ENCODE results near the gene ABCC5. TPM values are rescaled to one million over a fixed set of nuclear protein-coding genes. Genes with fewer than 3 reads are reported as not detected.

The ABCC5 gene
- total RNA-seq, 1 experiment from 2014 or later = 29.1 TPM

GRCh38 chr3:183951459-183951858 lies 66.2 kb downstream of the ABCC5 start (continued):
- no peak for TF ChIP-seq PREB (CRISPR knock-in tag; IDR thresholded peaks at IDR 0.05; ENCODE audit: borderline replicate concordance)
- no peak for TF ChIP-seq NFATC4 (CRISPR knock-in tag; IDR thresholded peaks at IDR 0.05)
- TF ChIP-seq E2F1 (CRISPR knock-in tag; IDR thresholded peaks at IDR 0.05) = no peak
- no peak for TF ChIP-seq SMAD4 (CRISPR knock-in tag; IDR thresholded peaks at IDR 0.05)
- no peak for TF ChIP-seq ARID4B (CRISPR knock-in tag; IDR thresholded peaks at IDR 0.05; ENCODE audit: borderline replicate concordance)
- TF ChIP-seq IRF1 (CRISPR knock-in tag; IDR thresholded peaks at IDR 0.05) = no peak
- TF ChIP-seq ZNF396 (CRISPR knock-in tag; IDR thresholded peaks at IDR 0.05; ENCODE audit: borderline replicate concordance) = no peak
- no peak for TF ChIP-seq FOXJ3 (CRISPR knock-in tag; IDR thresholded peaks at IDR 0.05; ENCODE audit: borderline replicate concordance)
- no peak for TF ChIP-seq ATF1 (CRISPR knock-in tag; IDR thresholded peaks at IDR 0.05)

GRCh38 chr3:183949690-183950089 lies 68.0 kb downstream of the ABCC5 start:
- POLR2A ChIA-PET = no interaction called here
- no peak for DNase-seq (ENCODE audit: low spot score)
- Mint-ChIP-seq H3K9me3 (no peaks in the 10 kb centered on the region), H3K27ac (no peak overlapping the region), H3K36me3 (peaks cover 55% of the 10 kb centered on the region), H3K27me3 (ENCODE audit: low read depth) (no peaks in the 10 kb centered on the region), H3K4me1 (peaks cover 39% of the 10 kb centered on the region), H3K4me3 (no peak overlapping the region)
- TF ChIP-seq ZNF121 (CRISPR knock-in tag; IDR thresholded peaks at IDR 0.05) = no peak
- ATAC-seq = no peak
- CTCF ChIA-PET = no interaction called here

GRCh38 chr3:183946037-183946436 lies 71.6 kb downstream of the ABCC5 start:
- no peaks in the 10 kb centered on the region for H3K27me3 Mint-ChIP-seq (ENCODE audit: low read depth)
- no peak overlapping the region for H3K27ac Mint-ChIP-seq
- ATAC-seq (no peak), DNase-seq (ENCODE audit: low spot score) (no peak)
- no peak overlapping the region for H3K4me3 Mint-ChIP-seq
- no peaks in the 10 kb centered on the region for H3K9me3 Mint-ChIP-seq
- CTCF ChIA-PET = no interaction called here
- H3K4me1 Mint-ChIP-seq = peaks cover 15% of the 10 kb centered on the region
- POLR2A ChIA-PET = no interaction called here
- peaks cover 57% of the 10 kb centered on the region for H3K36me3 Mint-ChIP-seq
- TF ChIP-seq PREB (CRISPR knock-in tag; IDR thresholded peaks at IDR 0.05; ENCODE audit: borderline replicate concordance) (no peak), ZBTB43 (CRISPR knock-in tag; IDR thresholded peaks at IDR 0.05) (no peak), HMGXB4 (CRISPR knock-in tag; IDR thresholded peaks at IDR 0.05) (no peak), USF1 (CRISPR knock-in tag; IDR thresholded peaks at IDR 0.05) (no peak), ATF2 (CRISPR knock-in tag; IDR thresholded peaks at IDR 0.05; ENCODE audit: borderline replicate concordance, low read depth) (no peak), USF2 (CRISPR knock-in tag; IDR thresholded peaks at IDR 0.05) (no peak), RELA (CRISPR knock-in tag; IDR thresholded peaks at IDR 0.05; ENCODE audit: borderline replicate concordance) (no peak), CBFB (CRISPR knock-in tag; IDR thresholded peaks at IDR 0.05; ENCODE audit: low read depth) (no peak), ZNF138 (CRISPR knock-in tag; conservative IDR thresholded peaks at IDR 0.05) (no peak)

All from WTC11 (cell line).